Measurements from ENCODE around the gene CDON. TPM values are rescaled to one million over a fixed set of nuclear protein-coding genes. Genes with fewer than 3 reads are reported as not detected.

Gene CDON
- total and polyA plus RNA-seq, 2 of the 13 experiments (the other 11 are each of a cell fraction or from before 2014, with no cell fraction given), result 9.6 to 12.8 TPM

DNA sequence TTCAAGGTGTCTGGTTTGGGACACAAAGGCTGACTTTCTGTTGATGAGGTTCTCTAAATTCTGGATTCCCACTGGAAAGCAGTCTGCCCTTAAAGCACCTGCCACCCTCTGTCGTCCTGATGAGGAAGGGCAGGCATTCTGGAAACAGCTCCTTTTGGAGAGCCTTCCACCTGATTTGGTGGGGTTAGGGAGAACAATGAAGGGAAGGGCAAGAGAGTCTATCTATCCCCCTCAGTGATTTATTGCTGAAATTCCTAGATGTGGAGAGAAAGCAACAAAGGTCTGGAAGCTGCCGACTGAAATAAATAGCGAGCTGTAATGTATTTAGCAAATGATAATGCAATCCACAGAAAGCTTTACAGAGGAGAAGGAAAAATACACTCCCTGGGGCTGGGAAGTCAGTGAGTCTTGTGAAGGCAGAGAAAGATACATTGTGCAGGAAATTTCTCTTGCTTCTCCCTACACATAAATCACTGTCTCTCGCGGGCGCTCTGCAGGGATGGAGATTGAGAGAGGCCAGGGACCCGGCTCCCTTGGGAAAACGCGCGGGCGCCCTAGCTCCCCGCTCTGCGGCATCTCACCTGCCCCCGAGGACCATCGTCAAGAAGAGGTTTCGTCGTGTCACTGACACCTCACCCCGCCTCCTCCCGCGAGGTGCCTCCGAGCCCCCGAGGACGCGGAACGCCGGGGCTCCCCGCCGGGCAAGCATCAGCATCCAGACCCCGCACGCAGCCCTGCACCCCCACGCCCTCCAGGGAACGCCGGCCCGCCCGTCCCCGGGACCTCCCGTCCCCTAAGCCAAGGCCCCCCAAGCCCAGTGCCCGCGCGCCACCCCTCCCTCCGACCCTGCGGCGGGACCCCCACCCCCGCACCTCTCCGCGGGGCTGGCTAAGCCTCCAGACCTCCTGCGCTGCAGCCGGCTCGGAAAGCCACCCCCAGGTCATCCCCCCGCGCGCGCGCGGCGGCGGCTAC, 673 bp downstream of the CDON start (continued):
- TF ChIP-seq, protein P1, sequence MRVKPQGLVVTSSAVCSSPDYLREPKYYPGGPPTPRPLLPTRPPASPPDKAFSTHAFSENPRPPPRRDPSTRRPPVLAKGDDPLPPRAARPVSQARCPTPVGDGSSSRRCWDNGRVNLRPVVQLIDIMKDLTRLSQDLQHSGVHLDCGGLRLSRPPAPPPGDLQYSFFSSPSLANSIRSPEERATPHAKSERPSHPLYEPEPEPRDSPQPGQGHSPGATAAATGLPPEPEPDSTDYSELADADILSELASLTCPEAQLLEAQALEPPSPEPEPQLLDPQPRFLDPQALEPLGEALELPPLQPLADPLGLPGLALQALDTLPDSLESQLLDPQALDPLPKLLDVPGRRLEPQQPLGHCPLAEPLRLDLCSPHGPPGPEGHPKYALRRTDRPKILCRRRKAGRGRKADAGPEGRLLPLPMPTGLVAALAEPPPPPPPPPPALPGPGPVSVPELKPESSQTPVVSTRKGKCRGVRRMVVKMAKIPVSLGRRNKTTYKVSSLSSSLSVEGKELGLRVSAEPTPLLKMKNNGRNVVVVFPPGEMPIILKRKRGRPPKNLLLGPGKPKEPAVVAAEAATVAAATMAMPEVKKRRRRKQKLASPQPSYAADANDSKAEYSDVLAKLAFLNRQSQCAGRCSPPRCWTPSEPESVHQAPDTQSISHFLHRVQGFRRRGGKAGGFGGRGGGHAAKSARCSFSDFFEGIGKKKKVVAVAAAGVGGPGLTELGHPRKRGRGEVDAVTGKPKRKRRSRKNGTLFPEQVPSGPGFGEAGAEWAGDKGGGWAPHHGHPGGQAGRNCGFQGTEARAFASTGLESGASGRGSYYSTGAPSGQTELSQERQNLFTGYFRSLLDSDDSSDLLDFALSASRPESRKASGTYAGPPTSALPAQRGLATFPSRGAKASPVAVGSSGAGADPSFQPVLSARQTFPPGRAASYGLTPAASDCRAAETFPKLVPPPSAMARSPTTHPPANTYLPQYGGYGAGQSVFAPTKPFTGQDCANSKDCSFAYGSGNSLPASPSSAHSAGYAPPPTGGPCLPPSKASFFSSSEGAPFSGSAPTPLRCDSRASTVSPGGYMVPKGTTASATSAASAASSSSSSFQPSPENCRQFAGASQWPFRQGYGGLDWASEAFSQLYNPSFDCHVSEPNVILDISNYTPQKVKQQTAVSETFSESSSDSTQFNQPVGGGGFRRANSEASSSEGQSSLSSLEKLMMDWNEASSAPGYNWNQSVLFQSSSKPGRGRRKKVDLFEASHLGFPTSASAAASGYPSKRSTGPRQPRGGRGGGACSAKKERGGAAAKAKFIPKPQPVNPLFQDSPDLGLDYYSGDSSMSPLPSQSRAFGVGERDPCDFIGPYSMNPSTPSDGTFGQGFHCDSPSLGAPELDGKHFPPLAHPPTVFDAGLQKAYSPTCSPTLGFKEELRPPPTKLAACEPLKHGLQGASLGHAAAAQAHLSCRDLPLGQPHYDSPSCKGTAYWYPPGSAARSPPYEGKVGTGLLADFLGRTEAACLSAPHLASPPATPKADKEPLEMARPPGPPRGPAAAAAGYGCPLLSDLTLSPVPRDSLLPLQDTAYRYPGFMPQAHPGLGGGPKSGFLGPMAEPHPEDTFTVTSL (CRISPR knock-in tag; IDR thresholded peaks at IDR 0.05; ENCODE audit: borderline replicate concordance), result no peak
- no peak for TF ChIP-seq NCOA1 (CRISPR knock-in tag; IDR thresholded peaks at IDR 0.05)
- TF ChIP-seq RXRA (CRISPR knock-in tag; IDR thresholded peaks at IDR 0.05), result no peak
- TF ChIP-seq, protein P2, sequence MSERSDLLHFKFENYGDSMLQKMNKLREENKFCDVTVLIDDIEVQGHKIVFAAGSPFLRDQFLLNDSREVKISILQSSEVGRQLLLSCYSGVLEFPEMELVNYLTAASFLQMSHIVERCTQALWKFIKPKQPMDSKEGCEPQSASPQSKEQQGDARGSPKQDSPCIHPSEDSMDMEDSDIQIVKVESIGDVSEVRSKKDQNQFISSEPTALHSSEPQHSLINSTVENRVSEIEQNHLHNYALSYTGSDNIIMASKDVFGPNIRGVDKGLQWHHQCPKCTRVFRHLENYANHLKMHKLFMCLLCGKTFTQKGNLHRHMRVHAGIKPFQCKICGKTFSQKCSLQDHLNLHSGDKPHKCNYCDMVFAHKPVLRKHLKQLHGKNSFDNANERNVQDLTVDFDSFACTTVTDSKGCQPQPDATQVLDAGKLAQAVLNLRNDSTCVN (CRISPR knock-in tag; IDR thresholded peaks at IDR 0.05; ENCODE audit: borderline replicate concordance), result 0 out of 2 replicates have a peak, but pooled peaks have one; percentile 40
- TF ChIP-seq ZSCAN30 (CRISPR knock-in tag; IDR thresholded peaks at IDR 0.05), result no peak
- TF ChIP-seq, protein P3, sequence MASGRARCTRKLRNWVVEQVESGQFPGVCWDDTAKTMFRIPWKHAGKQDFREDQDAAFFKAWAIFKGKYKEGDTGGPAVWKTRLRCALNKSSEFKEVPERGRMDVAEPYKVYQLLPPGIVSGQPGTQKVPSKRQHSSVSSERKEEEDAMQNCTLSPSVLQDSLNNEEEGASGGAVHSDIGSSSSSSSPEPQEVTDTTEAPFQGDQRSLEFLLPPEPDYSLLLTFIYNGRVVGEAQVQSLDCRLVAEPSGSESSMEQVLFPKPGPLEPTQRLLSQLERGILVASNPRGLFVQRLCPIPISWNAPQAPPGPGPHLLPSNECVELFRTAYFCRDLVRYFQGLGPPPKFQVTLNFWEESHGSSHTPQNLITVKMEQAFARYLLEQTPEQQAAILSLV (CRISPR knock-in tag; IDR thresholded peaks at IDR 0.05; ENCODE audit: borderline replicate concordance), result no peak
- no peak for TF ChIP-seq AFF4 (CRISPR knock-in tag; IDR thresholded peaks at IDR 0.05)
- TF ChIP-seq HHEX (CRISPR knock-in tag; IDR thresholded peaks at IDR 0.05), result no peak
- TF ChIP-seq DR1 (CRISPR knock-in tag; IDR thresholded peaks at IDR 0.05), result no peak
- TF ChIP-seq ERF (CRISPR knock-in tag; IDR thresholded peaks at IDR 0.05), result no peak
- no peak for TF ChIP-seq ZNF547 (CRISPR knock-in tag; IDR thresholded peaks at IDR 0.05)
- TF ChIP-seq SMAD9 (CRISPR knock-in tag; IDR thresholded peaks at IDR 0.05), result no peak
- 0 out of 2 replicates have a peak, but pooled peaks have one; percentile 45 for TF ChIP-seq MAF1 (CRISPR knock-in tag; IDR thresholded peaks at IDR 0.05; ENCODE audit: borderline replicate concordance)
- TF ChIP-seq ZNF800 (CRISPR knock-in tag; IDR thresholded peaks at IDR 0.05), result peak; percentile 75

Data from HepG2 (cell line).